Measurements from ENCODE around the gene UCK1.

The UCK1 gene

GRCh38 chr9:131530920-131531832 lies at the start of gene UCK1:
Gene UCK1 (minus strand): TSS chr9:131531263. CDS start chr9:131531174, 89 bp downstream.
- FAIRE-seq (no peak), DNase-seq (ENCODE audit: insufficient read length, low spot score) (peak; percentile 62)
- TF ChIP-seq POLR2A (IDR thresholded peaks at IDR 0.05; ENCODE audit: low read depth, low read length): no peak

- no peak for DNase-seq (ENCODE audit: insufficient read length, low spot score)
- TF ChIP-seq POLR2A (IDR thresholded peaks at IDR 0.05; ENCODE audit: low read depth, low read length): no peak
- no peak for FAIRE-seq
Measured at GRCh38 chr9:131580358-131580757, 49.3 kb upstream of the UCK1 start.

- FAIRE-seq: no peak
- no peak for DNase-seq (ENCODE audit: insufficient read length, low spot score)
- no peak for TF ChIP-seq POLR2A (IDR thresholded peaks at IDR 0.05; ENCODE audit: low read depth, low read length)
Measured at GRCh38 chr9:131579789-131580211, 48.7 kb upstream of the UCK1 start.

- DNase-seq (ENCODE audit: insufficient read length, low spot score) (no peak), FAIRE-seq (no peak)
- TF ChIP-seq POLR2A (IDR thresholded peaks at IDR 0.05; ENCODE audit: low read depth, low read length): no peak
Measured at GRCh38 chr9:131578731-131579504, 47.9 kb upstream of the UCK1 start.

- DNase-seq (ENCODE audit: insufficient read length, low spot score) (no peak), FAIRE-seq (no peak)
- TF ChIP-seq POLR2A (IDR thresholded peaks at IDR 0.05; ENCODE audit: low read depth, low read length): no peak
Measured at GRCh38 chr9:131578021-131578420, 47.0 kb upstream of the UCK1 start.

GRCh38 chr9:131577005-131578000 lies 46.2 kb upstream of the UCK1 start:
- no peak for DNase-seq (ENCODE audit: insufficient read length, low spot score)
- TF ChIP-seq POLR2A (IDR thresholded peaks at IDR 0.05; ENCODE audit: low read depth, low read length): no peak
- no peak for FAIRE-seq

- no peak for TF ChIP-seq POLR2A (IDR thresholded peaks at IDR 0.05; ENCODE audit: low read depth, low read length)
- DNase-seq (ENCODE audit: insufficient read length, low spot score) (no peak), FAIRE-seq (no peak)
Measured at GRCh38 chr9:131575946-131576853, 45.1 kb upstream of the UCK1 start.

GRCh38 chr9:131574730-131575640 lies 43.9 kb upstream of the UCK1 start:
- no peak for TF ChIP-seq POLR2A (IDR thresholded peaks at IDR 0.05; ENCODE audit: low read depth, low read length)
- no peak for FAIRE-seq

GRCh38 chr9:131567910-131568309 lies 36.8 kb upstream of the UCK1 start:
- no peak for TF ChIP-seq POLR2A (IDR thresholded peaks at IDR 0.05; ENCODE audit: low read depth, low read length)
- DNase-seq (ENCODE audit: insufficient read length, low spot score): no peak
- no peak for FAIRE-seq

More at GRCh38 chr9:131574730-131575640, 43.9 kb upstream of the UCK1 start:
- DNase-seq (ENCODE audit: insufficient read length, low spot score): no peak

- no peak for FAIRE-seq
- no peak for TF ChIP-seq POLR2A (IDR thresholded peaks at IDR 0.05; ENCODE audit: low read depth, low read length)
Measured at GRCh38 chr9:131566158-131566557, 35.1 kb upstream of the UCK1 start.

GRCh38 chr9:131565369-131565768 lies 34.3 kb upstream of the UCK1 start:
- TF ChIP-seq POLR2A (IDR thresholded peaks at IDR 0.05; ENCODE audit: low read depth, low read length): no peak
- FAIRE-seq: no peak
- DNase-seq (ENCODE audit: insufficient read length, low spot score): no peak

More at GRCh38 chr9:131566158-131566557, 35.1 kb upstream of the UCK1 start:
- DNase-seq (ENCODE audit: insufficient read length, low spot score): no peak

Data from H54 (cell line).